ENCODE measurements around the gene PRLHR.

DNA sequence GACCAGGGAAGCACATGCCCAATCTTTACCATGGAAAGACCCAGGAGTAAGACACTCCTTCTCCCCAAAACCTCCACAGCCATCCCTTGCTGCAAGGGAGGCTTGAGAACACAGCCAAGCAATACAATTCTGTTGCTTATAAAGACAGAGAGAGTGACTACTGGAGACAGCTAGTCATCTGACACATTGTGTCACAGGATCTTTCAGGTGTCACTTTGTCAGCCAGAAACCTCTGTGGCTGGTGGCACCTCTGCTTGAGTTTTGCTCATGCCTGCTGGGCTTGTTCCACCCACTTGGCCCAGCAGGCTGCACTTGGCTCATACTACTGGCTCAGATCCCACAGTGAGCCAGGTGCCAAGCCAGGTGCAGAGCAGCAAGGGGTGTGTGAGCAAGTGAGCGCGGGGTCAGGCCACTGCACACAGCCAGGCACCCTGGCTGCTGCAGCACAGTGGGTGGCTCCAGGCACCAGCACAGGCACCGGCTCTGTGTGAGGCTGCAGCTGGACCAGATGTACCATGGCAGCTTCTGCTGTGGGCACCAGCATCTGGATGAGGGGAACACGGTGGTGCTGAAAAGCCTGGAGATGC is 12.4 kb upstream of the PRLHR start:
- TF ChIP-seq, protein P1, sequence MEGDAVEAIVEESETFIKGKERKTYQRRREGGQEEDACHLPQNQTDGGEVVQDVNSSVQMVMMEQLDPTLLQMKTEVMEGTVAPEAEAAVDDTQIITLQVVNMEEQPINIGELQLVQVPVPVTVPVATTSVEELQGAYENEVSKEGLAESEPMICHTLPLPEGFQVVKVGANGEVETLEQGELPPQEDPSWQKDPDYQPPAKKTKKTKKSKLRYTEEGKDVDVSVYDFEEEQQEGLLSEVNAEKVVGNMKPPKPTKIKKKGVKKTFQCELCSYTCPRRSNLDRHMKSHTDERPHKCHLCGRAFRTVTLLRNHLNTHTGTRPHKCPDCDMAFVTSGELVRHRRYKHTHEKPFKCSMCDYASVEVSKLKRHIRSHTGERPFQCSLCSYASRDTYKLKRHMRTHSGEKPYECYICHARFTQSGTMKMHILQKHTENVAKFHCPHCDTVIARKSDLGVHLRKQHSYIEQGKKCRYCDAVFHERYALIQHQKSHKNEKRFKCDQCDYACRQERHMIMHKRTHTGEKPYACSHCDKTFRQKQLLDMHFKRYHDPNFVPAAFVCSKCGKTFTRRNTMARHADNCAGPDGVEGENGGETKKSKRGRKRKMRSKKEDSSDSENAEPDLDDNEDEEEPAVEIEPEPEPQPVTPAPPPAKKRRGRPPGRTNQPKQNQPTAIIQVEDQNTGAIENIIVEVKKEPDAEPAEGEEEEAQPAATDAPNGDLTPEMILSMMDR (conservative IDR thresholded peaks at IDR 0.05 in 1 of 2, IDR thresholded peaks at IDR 0.05 in 1 of 2; ENCODE audit: low read depth in 1 of 2, low read length in 2 of 2) = no peak
- no peak for TF ChIP-seq EZH2 (IDR thresholded peaks at IDR 0.05; ENCODE audit: low read length, missing control alignments)

All from fibroblast of lung (primary cell).